Esophagus muscularis mucosa (tissue), 4 donors: Measurements from ENCODE around the gene CNKSR1. TPM values are rescaled to one million over a fixed set of nuclear protein-coding genes. Genes with fewer than 3 reads are reported as not detected.

Source experiments
- DNase-seq: peaks from one replicate; pipeline ENCODE4 v3.0.0-alpha.2; 2017; ENCODE audit errors: extremely low spot score
- H3K27ac ChIP-seq, 4 donors: fragments of 200-600 bp; sonication (generic); replicated peaks in 1 of 4; 1 replicate in 3 of 4; 2 replicates in 1 of 4; pipeline ENCODE4 v1.5.1; 2016 to 2019; ENCODE audit warnings: mild to moderate bottlenecking in 1 of 4
- H3K27me3 ChIP-seq, 4 donors: fragments of 200-600 bp; sonication (generic); one replicate each; pipeline versions ENCODE4 v1.5.1 to v1.6.0; 2016 to 2019
- H3K36me3 ChIP-seq, 4 donors: fragments of 200-600 bp; sonication (generic); one replicate each; pipeline ENCODE4 v1.5.1; 2016 to 2019
- H3K4me1 ChIP-seq, 4 donors: fragments of 200-600 bp; sonication (generic); one replicate each; pipeline ENCODE4 v1.5.1; 2016 to 2019
- H3K4me3 ChIP-seq, 4 donors: fragments of 200-600 bp; sonication (generic); 1 replicate in 2 of 4; 2 replicates in 2 of 4; pipeline ENCODE4 v1.5.1; 2016 to 2019; ENCODE audit warnings: mild to moderate bottlenecking in 4 of 4, moderate library complexity in 1 of 4
- H3K9me3 ChIP-seq, 4 donors: fragments of 200-600 bp; sonication (generic); 1 replicate in 3 of 4; 2 replicates in 1 of 4; pipeline ENCODE4 v1.5.1; 2016 to 2019
- CTCF ChIP-seq, 3 experiments: fragments of 200-600 bp in 2 of 3; fragments of 450-650 bp in 1 of 3; sonication (generic) in 2 of 3; IDR thresholded peaks; one replicate each; pipeline ENCODE4 v1.5.1; 2017 to 2019; ENCODE audit warnings: antibody characterized with exemption in 3 of 3, mild to moderate bottlenecking in 2 of 3, moderate library complexity in 1 of 3
- EP300 ChIP-seq: sonication (generic); formaldehyde crosslinking; IDR thresholded peaks from one replicate; pipeline ENCODE4 v1.6.1; 2017; ENCODE audit warnings: antibody characterized with exemption
- POLR2A ChIP-seq: fragments of 450-650 bp; IDR thresholded peaks from one replicate; pipeline ENCODE4 v1.6.1; 2017; ENCODE audit warnings: antibody characterized with exemption, moderate library complexity, mild to moderate bottlenecking, low read depth
- POLR2AphosphoS5 ChIP-seq, 2 donors: sonication (generic); formaldehyde crosslinking; IDR thresholded peaks; one replicate each; pipeline ENCODE4 v1.6.1; 2017; ENCODE audit warnings: antibody characterized with exemption in 2 of 2
- WGBS: methylation state at CpG from one replicate; pipeline ENCODE4 v1.1.5; 2018; 5-methylcytosine and 5-hydroxymethylcytosine counted together
- intact Hi-C: fragments of 100-400 bp; cut with DNase I; formaldehyde crosslinking; loops from one replicate; pipeline ENCODE4 v1.15.1; 2023
- total RNA-seq, 4 donors: library from RNA; depleted of rRNA; stranded (reverse); fragments of >200 nt; gene quantifications; one replicate each; pipeline versions ENCODE4 v1.1.0 to v1.2.1, GENCODE V29; 2016

The CNKSR1 gene
- total RNA-seq, 4 donors from 2014 or later, result 1.4 to 2.6 (median 1.9) TPM

- TF ChIP-seq POLR2AphosphoS5 (IDR thresholded peaks at IDR 0.05) (no peak), CTCF (IDR thresholded peaks at IDR 0.05) (peak; percentile 65 to 89 (median 81))
- WGBS, result 35% methylated on average over 19 of the region's 72 CpGs
- no peaks in the 10 kb centered on the region for H3K36me3 ChIP-seq
- peak overlapping the region; percentile 72 to 75 (median 75) for H3K27ac ChIP-seq
- peak overlapping the region; percentile 54 to 62 (median 57) for H3K4me3 ChIP-seq
- H3K27me3 ChIP-seq, result peaks cover 0 to 4% (median 0%) of the 10 kb centered on the region in 4 donors
- peaks cover 32 to 40% (median 36%) of the 10 kb centered on the region in 4 donors for H3K4me1 ChIP-seq
- intact Hi-C loops, result loop anchor here (5.0 kb wide), 2 partner anchors 57 to 127 kb away; no protein-coding TSS in a partner anchor
- no peaks in the 10 kb centered on the region for H3K9me3 ChIP-seq
- DNase-seq, result no peak
These were observed 13.0 kb upstream of the CNKSR1 start for GRCh38 chr1:26164036-26164860.

GRCh38 chr1:26164861-26165842 is 12.1 kb upstream of the CNKSR1 start:
- Histone ChIP-seq H3K27me3 (peaks cover 0 to 4% (median 0%) of the 10 kb centered on the region in 4 donors), H3K4me3 (peak overlapping the region in 2 of 4 donors; percentile 54 to 60), H3K36me3 (no peaks in the 10 kb centered on the region), H3K4me1 (peaks cover 37 to 45% (median 38%) of the 10 kb centered on the region in 4 donors), H3K27ac (peak overlapping the region; percentile 72 to 75 (median 75)), H3K9me3 (no peaks in the 10 kb centered on the region)
- 73% methylated on average over 19 of the region's 19 CpGs for WGBS
- TF ChIP-seq POLR2AphosphoS5 (IDR thresholded peaks at IDR 0.05), result no peak
- TF ChIP-seq CTCF (IDR thresholded peaks at IDR 0.05), result no peak
- TF ChIP-seq POLR2A, result no peak
- no peak for TF ChIP-seq EP300
- no peak for DNase-seq
- intact Hi-C loops, result loop anchor here (5.0 kb wide), 2 partner anchors 58 to 128 kb away; no protein-coding TSS in a partner anchor

GRCh38 chr1:26166719-26167281 is 10.5 kb upstream of the CNKSR1 start:
- TF ChIP-seq POLR2AphosphoS5 (IDR thresholded peaks at IDR 0.05) (no peak), POLR2A (no peak), CTCF (IDR thresholded peaks at IDR 0.05) (no peak), EP300 (no peak)
- H3K4me1 ChIP-seq, result peaks cover 36 to 49% (median 42%) of the 10 kb centered on the region in 4 donors
- no peaks in the 10 kb centered on the region for H3K9me3 ChIP-seq
- intact Hi-C loops, result no loop called here
- H3K36me3 ChIP-seq, result peaks cover 0 to 9% (median 5%) of the 10 kb centered on the region in 4 donors
- no peak for DNase-seq
- no peak overlapping the region for H3K4me3 ChIP-seq
- H3K27me3 ChIP-seq, result peaks cover 0 to 4% (median 0%) of the 10 kb centered on the region in 4 donors
- WGBS, result 78% methylated on average over 4 of the region's 4 CpGs
- no peak overlapping the region for H3K27ac ChIP-seq

- H3K27ac ChIP-seq, result peak within 1 kb of the TSS; percentile 77 to 89 (median 77)
- H3K4me1 ChIP-seq, result peaks cover 30 to 39% (median 36%) of the 10 kb centered on the region in 4 donors
- intact Hi-C loops, result no loop called here
- no peak for DNase-seq
- TF ChIP-seq POLR2AphosphoS5 (IDR thresholded peaks at IDR 0.05), result no peak
- no peak for TF ChIP-seq POLR2A
- TF ChIP-seq CTCF (IDR thresholded peaks at IDR 0.05), result no peak
- TF ChIP-seq EP300, result no peak
- peaks cover 0 to 4% (median 0%) of the 10 kb centered on the region in 4 donors for H3K27me3 ChIP-seq
- no peaks in the 10 kb centered on the region for H3K9me3 ChIP-seq
- H3K4me3 ChIP-seq, result peak within 1 kb of the TSS; percentile 74 to 97 (median 91)
- WGBS, result 60% methylated on average over 4 of the region's 5 CpGs
- H3K36me3 ChIP-seq, result peaks cover 0 to 12% (median 7%) of the 10 kb centered on the region in 4 donors
These were observed 8.7 kb upstream of the CNKSR1 start, which contains the start of gene C1orf232 for GRCh38 chr1:26168410-26169197. TSS of gene C1orf232 (minus strand) at chr1:26168963. CDS start at chr1:26168499, 464 bp downstream.
